SK-N-SH treated with all-trans-retinoic acid at 6 μM for 48 hours (cell line): ENCODE measurements around the gene KDM4B.

Experiments
- BACH2 ChIP-seq: fragments of 250-450 bp; sonication (Bioruptor Pico); IDR thresholded peaks from 2 replicates; pipeline ENCODE4 v1.9.0; 2021; ENCODE audit warnings: mild to moderate bottlenecking, borderline replicate concordance
- CSDC2 ChIP-seq: fragments of 250-450 bp; sonication (Bioruptor Pico); IDR thresholded peaks from 2 replicates; pipeline ENCODE4 v1.5.0; 2020; ENCODE audit warnings: mild to moderate bottlenecking, moderate library complexity
- OSR1 ChIP-seq: fragments of 250-450 bp; sonication (Bioruptor Pico); IDR thresholded peaks from 2 replicates; pipeline ENCODE4 v1.8.0; 2022; ENCODE audit warnings: moderate library complexity, mild to moderate bottlenecking, inconsistent platforms
- TOX ChIP-seq: fragments of 250-450 bp; sonication (Bioruptor Pico); IDR thresholded peaks from 2 replicates; pipeline ENCODE4 v1.8.0; 2021; ENCODE audit warnings: mild to moderate bottlenecking, moderate library complexity, borderline replicate concordance
- ZC3H10 ChIP-seq: fragments of 250-450 bp; sonication (Bioruptor Pico); IDR thresholded peaks from 2 replicates; pipeline ENCODE4 v1.5.1; 2021; ENCODE audit warnings: mild to moderate bottlenecking, moderate library complexity
- ZFP30 ChIP-seq: fragments of 450-650 bp; formaldehyde crosslinking; IDR thresholded peaks from 2 replicates; pipeline ENCODE4 v1.5.0; 2022; ENCODE audit warnings: mild to moderate bottlenecking, moderate library complexity
- TF ChIP-seq, protein P1 (sequence below): fragments of 250-450 bp; sonication (Bioruptor Pico); IDR thresholded peaks from 2 replicates; pipeline ENCODE4 v1.5.1; 2020; ENCODE audit warnings: low read depth, mild to moderate bottlenecking, moderate library complexity
- TF ChIP-seq, protein P2 (sequence below): fragments of 250-450 bp; sonication (Bioruptor Pico); IDR thresholded peaks from 2 replicates; pipeline ENCODE4 v1.8.0; 2020; ENCODE audit warnings: mild to moderate bottlenecking, moderate library complexity, borderline replicate concordance
- TF ChIP-seq, protein P3 (sequence below): fragments of 250-450 bp; sonication (Bioruptor Pico); IDR thresholded peaks from 2 replicates; pipeline ENCODE4 v1.5.0; 2020; ENCODE audit warnings: mild to moderate bottlenecking, moderate library complexity

DNA sequence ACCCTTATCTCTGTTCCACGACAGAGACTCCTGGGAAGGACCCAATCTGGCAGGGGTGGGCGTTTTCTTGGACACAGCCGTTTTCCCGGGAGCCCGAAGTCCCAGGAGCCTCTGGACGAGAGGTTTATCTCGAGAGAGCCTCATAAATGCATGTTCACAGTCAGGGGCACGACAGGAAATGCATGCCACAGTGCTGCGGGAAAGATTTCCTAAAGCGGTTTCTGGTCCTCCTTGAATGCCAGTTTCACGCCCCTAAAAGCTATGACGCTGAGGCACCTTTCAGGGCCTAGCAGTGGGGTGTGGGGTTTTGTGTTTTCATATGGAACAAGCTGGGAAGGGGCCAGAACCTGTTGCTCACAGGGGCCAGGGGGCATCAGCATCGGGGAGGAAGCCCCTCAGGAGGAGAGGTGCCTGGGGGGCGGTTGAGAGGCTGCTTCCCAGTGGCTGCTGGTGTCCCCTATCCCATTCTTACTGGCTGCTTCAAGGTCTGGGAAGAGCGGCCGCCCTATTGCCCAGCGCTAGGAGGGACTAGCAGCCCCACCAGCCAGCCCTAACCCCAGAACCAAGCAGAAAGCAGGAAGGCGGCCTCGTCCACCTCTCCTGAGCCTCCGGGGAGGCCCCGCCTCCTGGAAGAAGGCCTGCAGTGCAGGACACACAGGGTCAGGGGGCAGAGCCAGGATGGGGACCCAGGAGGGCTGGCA lies 157.0 kb downstream of the KDM4B start:
- TF ChIP-seq OSR1 (CRISPR knock-in tag) (no peak), TOX (CRISPR knock-in tag) (no peak), CSDC2 (CRISPR knock-in tag) (no peak), ZC3H10 (CRISPR knock-in tag) (no peak), BACH2 (CRISPR knock-in tag) (no peak), ZFP30 (no peak)
- TF ChIP-seq, protein P1, sequence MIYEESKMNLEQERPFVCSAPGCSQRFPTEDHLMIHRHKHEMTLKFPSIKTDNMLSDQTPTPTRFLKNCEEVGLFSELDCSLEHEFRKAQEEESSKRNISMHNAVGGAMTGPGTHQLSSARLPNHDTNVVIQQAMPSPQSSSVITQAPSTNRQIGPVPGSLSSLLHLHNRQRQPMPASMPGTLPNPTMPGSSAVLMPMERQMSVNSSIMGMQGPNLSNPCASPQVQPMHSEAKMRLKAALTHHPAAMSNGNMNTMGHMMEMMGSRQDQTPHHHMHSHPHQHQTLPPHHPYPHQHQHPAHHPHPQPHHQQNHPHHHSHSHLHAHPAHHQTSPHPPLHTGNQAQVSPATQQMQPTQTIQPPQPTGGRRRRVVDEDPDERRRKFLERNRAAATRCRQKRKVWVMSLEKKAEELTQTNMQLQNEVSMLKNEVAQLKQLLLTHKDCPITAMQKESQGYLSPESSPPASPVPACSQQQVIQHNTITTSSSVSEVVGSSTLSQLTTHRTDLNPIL: no peak
- TF ChIP-seq, protein P2, sequence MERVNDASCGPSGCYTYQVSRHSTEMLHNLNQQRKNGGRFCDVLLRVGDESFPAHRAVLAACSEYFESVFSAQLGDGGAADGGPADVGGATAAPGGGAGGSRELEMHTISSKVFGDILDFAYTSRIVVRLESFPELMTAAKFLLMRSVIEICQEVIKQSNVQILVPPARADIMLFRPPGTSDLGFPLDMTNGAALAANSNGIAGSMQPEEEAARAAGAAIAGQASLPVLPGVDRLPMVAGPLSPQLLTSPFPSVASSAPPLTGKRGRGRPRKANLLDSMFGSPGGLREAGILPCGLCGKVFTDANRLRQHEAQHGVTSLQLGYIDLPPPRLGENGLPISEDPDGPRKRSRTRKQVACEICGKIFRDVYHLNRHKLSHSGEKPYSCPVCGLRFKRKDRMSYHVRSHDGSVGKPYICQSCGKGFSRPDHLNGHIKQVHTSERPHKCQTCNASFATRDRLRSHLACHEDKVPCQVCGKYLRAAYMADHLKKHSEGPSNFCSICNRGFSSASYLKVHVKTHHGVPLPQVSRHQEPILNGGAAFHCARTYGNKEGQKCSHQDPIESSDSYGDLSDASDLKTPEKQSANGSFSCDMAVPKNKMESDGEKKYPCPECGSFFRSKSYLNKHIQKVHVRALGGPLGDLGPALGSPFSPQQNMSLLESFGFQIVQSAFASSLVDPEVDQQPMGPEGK (CRISPR knock-in tag): no peak
- TF ChIP-seq, protein P3, sequence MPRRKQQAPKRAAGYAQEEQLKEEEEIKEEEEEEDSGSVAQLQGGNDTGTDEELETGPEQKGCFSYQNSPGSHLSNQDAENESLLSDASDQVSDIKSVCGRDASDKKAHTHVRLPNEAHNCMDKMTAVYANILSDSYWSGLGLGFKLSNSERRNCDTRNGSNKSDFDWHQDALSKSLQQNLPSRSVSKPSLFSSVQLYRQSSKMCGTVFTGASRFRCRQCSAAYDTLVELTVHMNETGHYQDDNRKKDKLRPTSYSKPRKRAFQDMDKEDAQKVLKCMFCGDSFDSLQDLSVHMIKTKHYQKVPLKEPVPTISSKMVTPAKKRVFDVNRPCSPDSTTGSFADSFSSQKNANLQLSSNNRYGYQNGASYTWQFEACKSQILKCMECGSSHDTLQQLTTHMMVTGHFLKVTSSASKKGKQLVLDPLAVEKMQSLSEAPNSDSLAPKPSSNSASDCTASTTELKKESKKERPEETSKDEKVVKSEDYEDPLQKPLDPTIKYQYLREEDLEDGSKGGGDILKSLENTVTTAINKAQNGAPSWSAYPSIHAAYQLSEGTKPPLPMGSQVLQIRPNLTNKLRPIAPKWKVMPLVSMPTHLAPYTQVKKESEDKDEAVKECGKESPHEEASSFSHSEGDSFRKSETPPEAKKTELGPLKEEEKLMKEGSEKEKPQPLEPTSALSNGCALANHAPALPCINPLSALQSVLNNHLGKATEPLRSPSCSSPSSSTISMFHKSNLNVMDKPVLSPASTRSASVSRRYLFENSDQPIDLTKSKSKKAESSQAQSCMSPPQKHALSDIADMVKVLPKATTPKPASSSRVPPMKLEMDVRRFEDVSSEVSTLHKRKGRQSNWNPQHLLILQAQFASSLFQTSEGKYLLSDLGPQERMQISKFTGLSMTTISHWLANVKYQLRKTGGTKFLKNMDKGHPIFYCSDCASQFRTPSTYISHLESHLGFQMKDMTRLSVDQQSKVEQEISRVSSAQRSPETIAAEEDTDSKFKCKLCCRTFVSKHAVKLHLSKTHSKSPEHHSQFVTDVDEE: no peak
